ENCODE measurements around the gene CAMKMT. TPM values are rescaled to one million over a fixed set of nuclear protein-coding genes. Genes with fewer than 3 reads are reported as not detected.

CAMKMT gene
- total RNA-seq, 4 donors from 2014 or later, result 6.0 to 15.3 (median 10.7) TPM

DNA sequence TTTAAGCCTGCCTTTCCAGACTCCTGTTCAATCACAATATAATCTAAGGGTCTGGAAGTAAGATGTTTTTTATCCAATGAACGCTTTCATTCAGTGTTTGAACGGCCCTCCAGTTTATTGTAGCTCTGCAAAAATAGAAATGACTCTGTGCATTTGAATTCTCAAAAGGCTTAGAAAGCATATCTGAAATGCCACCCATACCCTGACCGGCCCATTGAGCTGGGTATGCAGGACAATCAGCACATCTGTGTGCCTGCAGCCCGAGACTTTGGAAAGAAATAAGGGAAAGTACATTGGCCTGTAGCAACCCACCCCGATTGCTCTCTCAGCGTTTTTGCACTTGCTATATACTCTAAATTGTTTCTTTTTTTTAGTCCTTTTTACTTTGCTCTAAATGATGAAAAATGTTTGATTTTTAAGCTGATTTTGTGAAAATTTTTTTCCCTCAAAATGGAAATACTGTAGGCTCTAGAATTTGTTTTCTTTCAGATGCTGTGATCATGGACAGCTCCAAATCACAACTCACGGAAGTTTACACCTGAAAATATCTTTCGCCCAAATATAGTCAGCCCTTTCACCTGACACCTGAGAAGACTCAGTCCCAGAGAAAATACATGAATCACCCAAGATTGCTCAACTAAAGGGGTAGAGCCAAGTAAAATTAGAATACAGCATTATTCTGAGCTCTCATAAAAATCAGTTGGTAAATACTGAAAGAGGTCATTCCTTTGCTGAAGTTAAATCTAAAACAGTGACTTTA, 385.3 kb downstream of the CAMKMT start:
- Histone ChIP-seq H3K36me3 (no peaks in the 10 kb centered on the region), H3K4me1 (no peaks in the 10 kb centered on the region), H3K4me3 (no peak overlapping the region), H3K27ac (no peak overlapping the region), H3K27me3 (no peaks in the 10 kb centered on the region), H3K9me3 (no peaks in the 10 kb centered on the region)
- WGBS, result 72% methylated on average over 8 of the region's 8 CpGs
- TF ChIP-seq CTCF (IDR thresholded peaks at IDR 0.05), result no peak
- TF ChIP-seq POLR2A (IDR thresholded peaks at IDR 0.05), result no peak
- TF ChIP-seq POLR2AphosphoS5 (IDR thresholded peaks at IDR 0.05), result no peak
- TF ChIP-seq EP300 (IDR thresholded peaks at IDR 0.05), result no peak
- no peak for DNase-seq (ENCODE audit: low spot score in 2 of 2)

DNA sequence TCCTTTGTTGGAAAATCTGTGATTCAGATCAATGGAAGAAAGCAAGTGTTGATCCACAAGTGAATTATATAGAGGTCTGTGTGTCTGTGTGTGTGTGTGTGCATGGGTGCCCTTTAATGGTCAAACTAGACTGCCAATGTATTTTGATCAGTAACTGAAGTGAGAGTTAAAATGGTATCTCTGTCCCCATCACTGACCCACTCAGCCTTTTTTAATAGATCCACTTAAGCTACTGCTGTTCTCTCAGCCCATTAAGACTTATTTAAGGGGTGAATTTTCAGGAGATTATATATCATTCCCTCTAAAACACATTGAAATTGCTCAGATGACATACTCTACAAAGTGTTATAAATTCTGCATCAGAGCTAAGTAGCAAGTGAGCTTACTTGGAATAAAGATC, 386.0 kb downstream of the CAMKMT start:
- Histone ChIP-seq H3K4me3 (no peak overlapping the region), H3K27me3 (no peaks in the 10 kb centered on the region), H3K9me3 (no peaks in the 10 kb centered on the region), H3K36me3 (no peaks in the 10 kb centered on the region), H3K4me1 (no peaks in the 10 kb centered on the region), H3K27ac (no peak overlapping the region)
- TF ChIP-seq CTCF (IDR thresholded peaks at IDR 0.05) (no peak), EP300 (IDR thresholded peaks at IDR 0.05) (no peak), POLR2A (IDR thresholded peaks at IDR 0.05) (no peak), POLR2AphosphoS5 (IDR thresholded peaks at IDR 0.05) (no peak)
- no peak for DNase-seq (ENCODE audit: low spot score in 2 of 2)

DNA sequence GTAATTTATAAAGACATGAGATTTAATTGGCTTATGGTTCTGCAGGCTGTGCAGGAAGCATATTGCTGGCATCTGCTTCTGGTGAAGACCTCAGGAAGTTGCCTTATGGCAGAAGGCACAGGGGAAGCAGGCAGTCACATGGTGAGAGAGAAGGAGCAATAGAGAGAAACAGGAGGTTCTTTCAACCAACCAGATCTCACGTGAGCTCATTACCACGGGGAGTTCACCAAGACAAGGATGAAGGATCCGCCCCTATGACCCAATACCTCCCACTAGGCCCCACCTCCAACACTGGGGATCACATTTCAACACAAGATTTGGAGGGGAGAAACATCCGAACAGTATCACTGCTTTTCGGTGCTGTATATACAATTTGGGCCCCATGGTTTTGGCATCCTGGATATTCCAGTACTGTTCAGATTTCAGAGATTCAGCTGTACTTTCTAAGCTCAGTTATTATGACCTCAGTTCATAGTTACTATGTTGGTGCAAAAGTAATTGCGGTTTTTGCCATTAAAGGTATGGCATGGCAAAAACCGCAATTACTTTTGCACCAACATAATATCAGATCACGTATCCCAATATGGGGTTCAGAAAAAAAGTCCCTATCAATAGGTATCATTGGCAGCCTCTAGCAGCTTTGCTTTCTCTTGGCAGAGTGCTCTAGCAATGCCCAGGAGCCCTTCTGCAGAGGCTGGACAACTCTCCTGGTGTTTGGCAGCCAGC, 390.2 kb downstream of the CAMKMT start:
- Histone ChIP-seq H3K4me3 (no peak overlapping the region), H3K36me3 (no peaks in the 10 kb centered on the region), H3K27me3 (no peaks in the 10 kb centered on the region), H3K9me3 (no peaks in the 10 kb centered on the region), H3K27ac (no peak overlapping the region), H3K4me1 (no peaks in the 10 kb centered on the region)
- 91% methylated on average over 8 of the region's 8 CpGs for WGBS
- DNase-seq (ENCODE audit: low spot score in 2 of 2), result no peak
- TF ChIP-seq POLR2AphosphoS5 (IDR thresholded peaks at IDR 0.05), result no peak
- TF ChIP-seq CTCF (IDR thresholded peaks at IDR 0.05), result no peak
- no peak for TF ChIP-seq EP300 (IDR thresholded peaks at IDR 0.05)
- no peak for TF ChIP-seq POLR2A (IDR thresholded peaks at IDR 0.05)

DNA sequence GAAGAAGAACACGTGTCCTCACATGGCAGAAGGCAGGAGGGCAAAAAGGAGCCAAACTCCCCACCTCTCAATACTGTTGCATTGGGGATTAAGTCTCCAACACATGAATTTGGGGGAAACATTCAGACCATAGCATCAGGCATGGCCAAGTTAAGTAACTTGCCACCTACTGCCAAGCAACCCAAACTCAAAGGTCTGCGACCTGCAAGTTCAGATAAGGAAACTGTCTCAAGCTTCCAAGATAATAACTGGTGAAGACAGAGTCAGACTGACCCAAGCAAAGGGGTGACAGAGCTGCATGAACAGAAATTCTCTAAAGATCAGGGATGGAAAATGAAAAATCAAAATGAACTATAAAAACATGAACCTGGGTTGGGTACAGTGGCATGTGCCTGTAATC, 391.0 kb downstream of the CAMKMT start:
- Histone ChIP-seq H3K27me3 (no peaks in the 10 kb centered on the region), H3K4me3 (no peak overlapping the region), H3K4me1 (no peaks in the 10 kb centered on the region), H3K36me3 (no peaks in the 10 kb centered on the region), H3K9me3 (no peaks in the 10 kb centered on the region), H3K27ac (no peak overlapping the region)
- TF ChIP-seq CTCF (IDR thresholded peaks at IDR 0.05) (no peak), EP300 (IDR thresholded peaks at IDR 0.05) (no peak), POLR2A (IDR thresholded peaks at IDR 0.05) (no peak), POLR2AphosphoS5 (IDR thresholded peaks at IDR 0.05) (no peak)
- DNase-seq (ENCODE audit: low spot score in 2 of 2), result no peak
- 100% methylated on average over 2 of the region's 2 CpGs for WGBS

DNA sequence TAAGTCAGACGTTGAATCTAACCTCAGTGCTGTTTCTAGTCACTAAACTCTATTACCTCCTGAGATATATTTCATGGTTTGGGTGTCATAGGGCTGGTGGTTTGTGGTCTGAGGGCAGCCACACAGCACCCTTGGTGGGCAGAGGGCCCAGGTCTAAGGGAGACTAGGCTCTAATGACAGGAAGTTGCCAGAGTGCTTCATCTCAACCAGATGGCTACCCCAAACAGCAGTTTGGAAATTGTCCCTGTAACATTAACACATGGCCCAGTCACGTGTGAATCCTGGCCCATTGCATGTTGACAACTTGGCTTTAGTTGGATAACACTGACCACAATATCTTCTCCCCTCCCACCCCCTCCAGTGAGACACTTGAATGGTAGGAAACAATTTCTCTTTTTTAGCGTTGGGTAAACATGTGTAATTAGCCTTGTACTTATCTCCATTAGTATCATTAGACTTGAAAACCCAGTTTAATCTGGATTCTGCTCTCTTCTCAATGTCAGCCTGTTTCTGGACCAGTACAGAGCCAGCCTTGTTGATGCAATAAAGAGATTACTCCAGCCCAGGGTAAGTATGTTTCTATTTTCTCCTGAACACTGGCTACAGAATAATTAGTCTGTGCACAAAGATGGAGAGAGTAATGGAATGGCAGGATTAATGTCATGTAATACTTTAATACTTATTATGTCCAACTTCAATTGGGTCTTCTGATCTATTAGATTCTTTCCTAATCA, 392.0 kb downstream of the CAMKMT start:
- Histone ChIP-seq H3K4me1 (no peaks in the 10 kb centered on the region), H3K4me3 (no peak overlapping the region), H3K27ac (no peak overlapping the region), H3K27me3 (no peaks in the 10 kb centered on the region), H3K9me3 (no peaks in the 10 kb centered on the region), H3K36me3 (no peaks in the 10 kb centered on the region)
- 55% methylated on average over 3 of the region's 3 CpGs for WGBS
- no peak for TF ChIP-seq POLR2A (IDR thresholded peaks at IDR 0.05)
- TF ChIP-seq POLR2AphosphoS5 (IDR thresholded peaks at IDR 0.05), result no peak
- no peak for TF ChIP-seq EP300 (IDR thresholded peaks at IDR 0.05)
- TF ChIP-seq CTCF (IDR thresholded peaks at IDR 0.05), result no peak
- DNase-seq (ENCODE audit: low spot score in 2 of 2), result no peak
